ENCODE data around the gene ALX1. TPM values are rescaled to one million over a fixed set of nuclear protein-coding genes. Genes with fewer than 3 reads are reported as not detected.

Gene ALX1
- total RNA-seq, 1 experiment from 2014 or later: not detected

- ChIA-PET CTCF (no interaction called here), POLR2A (no interaction called here), RAD21 (ENCODE audit: low non-redundant PET in 1 of 2, low total read pairs in 2 of 2, uncharacterized antibody in 2 of 2, unreplicated experiment in 2 of 2) (no interaction called here)
- intact Hi-C loops (cut with micrococcal nuclease): no loop called here
- ATAC-seq (no peak), DNase-seq (ENCODE audit: low read depth, low spot score) (no peak)
- H3K27ac ChIP-seq (ENCODE audit: low read depth, low read length): no peak overlapping the region
- H2AFZ ChIP-seq (ENCODE audit: low read depth, low read length, poor library complexity, severe bottlenecking): no peak overlapping the region
- no peaks in the 10 kb centered on the region for H3K9me3 ChIP-seq (ENCODE audit: control insufficient read depth in 1 of 2, insufficient read depth in 1 of 2, low read depth in 1 of 2, low read length in 2 of 2)
- no peaks in the 10 kb centered on the region for H3K9me2 ChIP-seq (ENCODE audit: insufficient read depth)
- H3K4me2 ChIP-seq (ENCODE audit: low read length): no peak overlapping the region
- H3K4me3 ChIP-seq (replicated peaks in 1 of 2; ENCODE audit: low read depth in 1 of 2, low read length in 2 of 2): no peak overlapping the region
- H3K9ac ChIP-seq (ENCODE audit: low read length): no peak overlapping the region
- BruUV-seq (replicated peaks): no TSS peak
- no peaks in the 10 kb centered on the region for H4K20me1 ChIP-seq (ENCODE audit: insufficient read depth)
- no peaks in the 10 kb centered on the region for H3K36me3 ChIP-seq (ENCODE audit: control insufficient read depth in 1 of 2, insufficient read depth in 2 of 2, low read length in 2 of 2)
- no peaks in the 10 kb centered on the region for H3K79me2 ChIP-seq (ENCODE audit: insufficient read depth, low read length)
- no peaks in the 10 kb centered on the region for H3K4me1 ChIP-seq (ENCODE audit: control insufficient read depth in 1 of 2, insufficient read depth in 2 of 2, low read length in 2 of 2)
- TF ChIP-seq CTCF (IDR thresholded peaks at IDR 0.05 in 2 of 3, conservative IDR thresholded peaks at IDR 0.05 in 1 of 3; ENCODE audit: borderline replicate concordance in 1 of 3, insufficient read depth in 1 of 3, low read depth in 2 of 3, low read length in 2 of 3) (no peak), ATF3 (IDR thresholded peaks at IDR 0.05) (no peak), SIN3A (IDR thresholded peaks at IDR 0.05; ENCODE audit: low read depth) (no peak), POLR2A (IDR thresholded peaks at IDR 0.05; ENCODE audit: borderline replicate concordance, extremely low read depth, insufficient read depth, insufficient read length) (no peak)
- H3K27me3 ChIP-seq (ENCODE audit: insufficient read depth, low read length): no peaks in the 10 kb centered on the region
Measured at GRCh38 chr12:85266356-85266755, 13.7 kb upstream of the ALX1 start.

GRCh38 chr12:85273381-85274314, 6.4 kb upstream of the ALX1 start:
- no peak for ATAC-seq
- intact Hi-C loops (cut with micrococcal nuclease): no loop called here
- BruUV-seq (replicated peaks): no TSS peak
- no peak overlapping the region for H3K27ac ChIP-seq (ENCODE audit: low read depth, low read length)
- no peaks in the 10 kb centered on the region for H3K27me3 ChIP-seq (ENCODE audit: insufficient read depth, low read length)
- no peak for DNase-seq (ENCODE audit: low read depth, low spot score)
- ChIA-PET RAD21 (ENCODE audit: low non-redundant PET in 1 of 2, low total read pairs in 2 of 2, uncharacterized antibody in 2 of 2, unreplicated experiment in 2 of 2) (no interaction called here), CTCF (no interaction called here), POLR2A (no interaction called here)
- no peaks in the 10 kb centered on the region for H3K36me3 ChIP-seq (ENCODE audit: control insufficient read depth in 1 of 2, insufficient read depth in 2 of 2, low read length in 2 of 2)
- no peaks in the 10 kb centered on the region for H3K9me2 ChIP-seq (ENCODE audit: insufficient read depth)
- TF ChIP-seq YY1 (IDR thresholded peaks at IDR 0.05; ENCODE audit: extremely low read depth, insufficient replicate concordance, low read depth, low read length): no peak
- no peak for TF ChIP-seq CBX3 (IDR thresholded peaks at IDR 0.05; ENCODE audit: low read depth)
- TF ChIP-seq SIN3A (IDR thresholded peaks at IDR 0.05; ENCODE audit: low read depth): no peak
- TF ChIP-seq EZH2phosphoT487 (IDR thresholded peaks at IDR 0.05; ENCODE audit: borderline replicate concordance): no peak
- H3K4me3 ChIP-seq (replicated peaks in 1 of 2; ENCODE audit: low read depth in 1 of 2, low read length in 2 of 2): no peak overlapping the region
- no peak overlapping the region for H2AFZ ChIP-seq (ENCODE audit: low read depth, low read length, poor library complexity, severe bottlenecking)
- no peak overlapping the region for H3K4me2 ChIP-seq (ENCODE audit: low read length)
- H3K79me2 ChIP-seq (ENCODE audit: insufficient read depth, low read length): no peaks in the 10 kb centered on the region
- no peak overlapping the region for H3K9ac ChIP-seq (ENCODE audit: low read length)
- no peaks in the 10 kb centered on the region for H3K9me3 ChIP-seq (ENCODE audit: control insufficient read depth in 1 of 2, insufficient read depth in 1 of 2, low read depth in 1 of 2, low read length in 2 of 2)
- no peaks in the 10 kb centered on the region for H4K20me1 ChIP-seq (ENCODE audit: insufficient read depth)
- no peaks in the 10 kb centered on the region for H3K4me1 ChIP-seq (ENCODE audit: control insufficient read depth in 1 of 2, insufficient read depth in 2 of 2, low read length in 2 of 2)
